MM.1S (cell line): ENCODE results near the gene ZBTB7C.

Experiments
- DNase-seq: peaks from one replicate; pipeline ENCODE4 v3.0.0-alpha.2; 2015
- H2AFZ ChIP-seq: fragments of 300-600 bp; sonication (generic); 2 replicates; pipeline ENCODE4 v1.6.0; 2016; ENCODE audit warnings: antibody characterized with exemption, low read length
- H3F3A ChIP-seq: fragments of 300-600 bp; sonication (generic); 2 replicates; pipeline ENCODE4 v1.6.1; 2016; ENCODE audit warnings: mild to moderate bottlenecking, antibody characterized with exemption, low read length, moderate library complexity, mixed read lengths; ENCODE audit not compliant: insufficient read depth
- H3K27ac ChIP-seq: fragments of 300-600 bp; sonication (generic); 2 replicates; pipeline ENCODE4 v1.5.1; 2016; ENCODE audit warnings: mild to moderate bottlenecking, low read length
- H3K27me3 ChIP-seq: fragments of 300-600 bp; sonication (generic); replicated peaks from 2 replicates; pipeline ENCODE4 v1.6.0; 2016; ENCODE audit warnings: low read length; ENCODE audit not compliant: insufficient read depth
- H3K36me3 ChIP-seq: fragments of 300-600 bp; sonication (generic); replicated peaks from 2 replicates; pipeline ENCODE4 v1.6.1; 2016; ENCODE audit warnings: mild to moderate bottlenecking, low read length, mixed read lengths; ENCODE audit not compliant: insufficient read depth
- H3K4me1 ChIP-seq: fragments of 300-600 bp; sonication (generic); 2 replicates; pipeline ENCODE4 v1.6.1; 2016; ENCODE audit warnings: low read length, mixed read lengths
- H3K4me2 ChIP-seq: fragments of 300-600 bp; sonication (generic); 2 replicates; pipeline ENCODE4 v1.6.0; 2016; ENCODE audit warnings: low read depth, low read length
- H3K4me3 ChIP-seq: fragments of 300-600 bp; sonication (generic); 2 replicates; pipeline ENCODE4 v1.5.1; 2016; ENCODE audit warnings: low read length, mixed read lengths
- H3K79me2 ChIP-seq: fragments of 300-600 bp; sonication (generic); 2 replicates; pipeline ENCODE4 v1.6.1; 2016; ENCODE audit warnings: mixed run types, low read length, mixed read lengths
- H3K9ac ChIP-seq: fragments of 300-600 bp; sonication (generic); 2 replicates; pipeline ENCODE4 v1.6.1; 2016; ENCODE audit warnings: low read length, mixed read lengths
- H3K9me2 ChIP-seq: fragments of 300-600 bp; sonication (generic); replicated peaks from 2 replicates; pipeline ENCODE4 v1.6.1; 2016; ENCODE audit warnings: mild to moderate bottlenecking, low read length, mixed read lengths; ENCODE audit not compliant: insufficient read depth
- H3K9me3 ChIP-seq: fragments of 300-600 bp; sonication (generic); replicated peaks from 2 replicates; pipeline ENCODE4 v1.6.1; 2016; ENCODE audit warnings: mild to moderate bottlenecking, low read length, mixed read lengths; ENCODE audit not compliant: insufficient read depth
- H4K20me1 ChIP-seq: fragments of 300-600 bp; sonication (generic); 2 replicates; pipeline ENCODE4 v1.6.1; 2016; ENCODE audit warnings: mild to moderate bottlenecking, low read length, moderate library complexity, mixed read lengths; ENCODE audit not compliant: insufficient read depth
- EZH2 ChIP-seq: fragments of 300-600 bp; sonication (generic); optimal IDR thresholded peaks from 2 replicates; pipeline ENCODE3; 2017; ENCODE audit warnings: low read depth, mild to moderate bottlenecking, antibody characterized with exemption, low read length, mixed read lengths
- EZH2phosphoT487 ChIP-seq: fragments of 300-600 bp; sonication (generic); IDR thresholded peaks from 2 replicates; pipeline ENCODE4 v1.6.1; 2018; ENCODE audit warnings: antibody characterized with exemption, low read length
- TF ChIP-seq, protein P1 (sequence below): fragments of 300-600 bp; sonication (generic); IDR thresholded peaks from 2 replicates; pipeline ENCODE4 v1.5.1; 2016; ENCODE audit warnings: antibody characterized with exemption, low read length, mixed read lengths

Gene ZBTB7C

DNA sequence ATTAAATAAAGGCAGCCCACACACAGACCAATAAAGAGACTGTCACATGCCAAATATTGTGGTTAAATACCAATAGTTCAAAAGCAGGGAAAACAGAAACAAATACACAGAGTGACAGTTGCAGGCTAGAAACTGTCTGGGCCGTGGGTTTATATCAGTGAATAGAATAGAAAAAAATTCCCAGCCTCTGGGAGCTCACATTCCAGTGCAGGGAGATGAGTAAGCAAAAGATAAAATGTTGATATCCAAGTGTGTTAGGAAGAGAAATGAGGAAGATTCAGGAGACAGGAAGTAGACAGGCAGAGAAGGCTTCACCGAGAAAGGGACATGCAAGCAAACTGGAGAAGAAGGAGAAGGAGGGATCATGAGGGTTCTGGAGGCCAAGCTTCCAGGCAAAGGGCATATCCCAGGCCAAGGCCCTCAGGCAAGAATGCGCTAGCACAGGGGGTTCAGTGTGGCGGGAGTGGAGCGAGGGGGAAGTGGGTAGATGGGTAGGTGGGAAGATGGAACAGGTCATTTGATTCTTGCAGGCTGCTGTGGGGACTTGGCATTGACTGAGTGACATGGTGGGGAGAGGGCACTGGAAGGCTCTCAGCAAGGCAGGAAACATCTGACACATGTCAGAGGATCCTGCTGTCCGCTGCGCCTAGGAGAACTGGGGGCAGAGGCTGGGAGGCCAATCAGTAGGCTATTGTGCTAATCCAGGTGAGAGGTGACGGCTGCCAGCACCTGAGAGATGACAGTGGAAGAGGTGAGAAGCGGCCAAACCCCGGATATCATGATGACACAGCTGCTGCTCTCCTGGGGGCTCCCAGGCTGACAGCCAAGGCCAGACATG, 89.2 kb downstream of the ZBTB7C start:
- Histone ChIP-seq H3F3A (no peaks in the 10 kb centered on the region), H4K20me1 (no peaks in the 10 kb centered on the region), H3K4me1 (no peaks in the 10 kb centered on the region), H3K4me3 (no peak overlapping the region), H2AFZ (no peak overlapping the region), H3K36me3 (no peaks in the 10 kb centered on the region), H3K27ac (no peak overlapping the region), H3K27me3 (no peaks in the 10 kb centered on the region), H3K79me2 (no peaks in the 10 kb centered on the region), H3K9me3 (no peaks in the 10 kb centered on the region), H3K4me2 (no peak overlapping the region), H3K9ac (no peak overlapping the region), H3K9me2 (no peaks in the 10 kb centered on the region)
- DNase-seq = no peak
- no peak for TF ChIP-seq EZH2phosphoT487
- no peak for TF ChIP-seq EZH2
- TF ChIP-seq, protein P1, sequence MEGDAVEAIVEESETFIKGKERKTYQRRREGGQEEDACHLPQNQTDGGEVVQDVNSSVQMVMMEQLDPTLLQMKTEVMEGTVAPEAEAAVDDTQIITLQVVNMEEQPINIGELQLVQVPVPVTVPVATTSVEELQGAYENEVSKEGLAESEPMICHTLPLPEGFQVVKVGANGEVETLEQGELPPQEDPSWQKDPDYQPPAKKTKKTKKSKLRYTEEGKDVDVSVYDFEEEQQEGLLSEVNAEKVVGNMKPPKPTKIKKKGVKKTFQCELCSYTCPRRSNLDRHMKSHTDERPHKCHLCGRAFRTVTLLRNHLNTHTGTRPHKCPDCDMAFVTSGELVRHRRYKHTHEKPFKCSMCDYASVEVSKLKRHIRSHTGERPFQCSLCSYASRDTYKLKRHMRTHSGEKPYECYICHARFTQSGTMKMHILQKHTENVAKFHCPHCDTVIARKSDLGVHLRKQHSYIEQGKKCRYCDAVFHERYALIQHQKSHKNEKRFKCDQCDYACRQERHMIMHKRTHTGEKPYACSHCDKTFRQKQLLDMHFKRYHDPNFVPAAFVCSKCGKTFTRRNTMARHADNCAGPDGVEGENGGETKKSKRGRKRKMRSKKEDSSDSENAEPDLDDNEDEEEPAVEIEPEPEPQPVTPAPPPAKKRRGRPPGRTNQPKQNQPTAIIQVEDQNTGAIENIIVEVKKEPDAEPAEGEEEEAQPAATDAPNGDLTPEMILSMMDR = no peak

DNA sequence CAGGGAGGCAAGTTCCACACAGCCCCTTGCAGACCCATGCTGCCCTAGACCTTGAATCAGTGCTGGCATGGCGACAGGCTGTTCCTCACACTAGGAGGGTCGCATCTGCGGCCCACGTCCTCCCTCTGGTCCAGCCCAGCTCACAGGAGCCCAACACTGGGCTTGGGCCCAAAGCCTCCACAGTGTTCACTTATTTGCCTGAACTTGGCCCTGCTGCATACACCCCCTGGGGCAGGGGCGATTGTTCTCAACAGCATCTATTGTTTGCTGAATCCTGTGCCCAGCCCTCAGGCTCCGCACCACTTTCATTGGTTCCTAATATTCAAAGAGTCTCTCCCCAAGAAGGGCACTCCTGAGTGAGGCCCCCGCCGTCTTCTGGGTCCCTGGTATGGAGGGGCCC, 90.7 kb downstream of the ZBTB7C start:
- H3K9me3 ChIP-seq = no peaks in the 10 kb centered on the region
- no peak for DNase-seq
- H3K9me2 ChIP-seq = no peaks in the 10 kb centered on the region
- no peaks in the 10 kb centered on the region for H3K79me2 ChIP-seq
- H3K27me3 ChIP-seq = no peaks in the 10 kb centered on the region
- H3K9ac ChIP-seq = no peak overlapping the region
- H2AFZ ChIP-seq = no peak overlapping the region
- H3K4me3 ChIP-seq = no peak overlapping the region
- H3K4me2 ChIP-seq = no peak overlapping the region
- TF ChIP-seq EZH2phosphoT487 (no peak), EZH2 (no peak)
- TF ChIP-seq, protein P1 = no peak
- H4K20me1 ChIP-seq = no peaks in the 10 kb centered on the region
- H3K27ac ChIP-seq = no peak overlapping the region
- H3K36me3 ChIP-seq = no peaks in the 10 kb centered on the region
- H3K4me1 ChIP-seq = no peaks in the 10 kb centered on the region
- H3F3A ChIP-seq = no peaks in the 10 kb centered on the region

DNA sequence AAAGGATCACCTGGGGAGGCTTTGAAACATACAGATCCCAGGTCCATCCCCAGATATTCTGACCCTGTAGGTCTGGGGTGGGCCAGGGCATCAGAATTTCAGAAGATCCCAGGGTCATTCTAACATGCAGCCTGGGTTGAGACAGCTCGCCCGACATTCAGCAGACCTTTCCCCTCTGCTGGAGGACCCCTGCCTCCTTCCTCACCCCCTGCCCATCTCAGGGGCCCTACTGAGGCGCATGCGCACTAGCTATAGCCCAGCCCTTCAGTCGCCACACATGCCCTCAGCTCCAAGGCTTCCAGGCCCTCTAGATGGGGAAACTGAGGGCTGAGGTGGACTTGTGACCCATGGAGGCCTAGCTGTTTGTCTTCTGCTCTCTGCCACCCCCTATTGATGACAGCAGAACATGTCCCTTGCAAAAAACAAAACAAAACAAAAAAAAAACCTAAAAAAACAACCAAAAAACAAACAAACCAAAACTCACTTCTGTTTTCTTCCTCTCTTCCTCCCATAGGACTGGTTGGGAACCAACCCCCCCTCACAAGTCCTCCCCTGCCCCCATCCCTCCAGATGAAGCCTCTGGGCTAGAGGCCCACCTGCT, 91.3 kb downstream of the ZBTB7C start:
- no peak overlapping the region for H2AFZ ChIP-seq
- no peaks in the 10 kb centered on the region for H3K9me3 ChIP-seq
- TF ChIP-seq EZH2 (no peak), EZH2phosphoT487 (no peak)
- TF ChIP-seq, protein P1 = peak; percentile 12; the same call in 1 of the 2 replicates
- no peaks in the 10 kb centered on the region for H3K27me3 ChIP-seq
- no peaks in the 10 kb centered on the region for H3K79me2 ChIP-seq
- H3K36me3 ChIP-seq = no peaks in the 10 kb centered on the region
- H3K9ac ChIP-seq = no peak overlapping the region
- no peak overlapping the region for H3K4me2 ChIP-seq
- no peaks in the 10 kb centered on the region for H3F3A ChIP-seq
- no peaks in the 10 kb centered on the region for H3K9me2 ChIP-seq
- no peaks in the 10 kb centered on the region for H3K4me1 ChIP-seq
- no peak overlapping the region for H3K4me3 ChIP-seq
- no peaks in the 10 kb centered on the region for H4K20me1 ChIP-seq
- DNase-seq = no peak
- no peak overlapping the region for H3K27ac ChIP-seq
